Liver (tissue), 9 donors: ENCODE measurements around the gene B9D2. TPM values are rescaled to one million over a fixed set of nuclear protein-coding genes. Genes with fewer than 3 reads are reported as not detected.
"Not testable (repeated sequence)": the region's sequence is repeated elsewhere in the genome, so short reads cannot be mapped to it uniquely, and the experiment has no call there.

ENCODE experiments used
- DNase-seq: peaks from one replicate; pipeline ENCODE4 v3.0.0-alpha.2; 2017; ENCODE audit warnings: low spot score
- H3K27ac ChIP-seq, 2 donors: one replicate each; pipeline ENCODE4 v1.7.0; 2013; ENCODE audit warnings: inconsistent platforms in 2 of 2, low read length in 2 of 2, control low read depth in 1 of 2, low read depth in 1 of 2, mild to moderate bottlenecking in 1 of 2
- H3K27me3 ChIP-seq, 4 donors: one replicate each; pipeline versions ENCODE4 v1.6.1 to v1.7.0; 2013; ENCODE audit warnings: low read length in 3 of 4, inconsistent platforms in 1 of 4, mild to moderate bottlenecking in 1 of 4, moderate library complexity in 1 of 4; ENCODE audit not compliant: control insufficient read depth in 4 of 4, insufficient read depth in 4 of 4
- H3K36me3 ChIP-seq, 4 donors: one replicate each; pipeline versions ENCODE4 v1.6.1 to v1.7.0; 2013; ENCODE audit warnings: low read length in 3 of 4, mild to moderate bottlenecking in 3 of 4, low read depth in 1 of 4, moderate library complexity in 1 of 4; ENCODE audit not compliant: control insufficient read depth in 4 of 4, insufficient read depth in 3 of 4
- H3K4me1 ChIP-seq, 4 donors: one replicate each; pipeline versions ENCODE4 v1.6.1 to v1.7.0; 2013; ENCODE audit warnings: low read length in 3 of 4, mild to moderate bottlenecking in 3 of 4, moderate library complexity in 1 of 4; ENCODE audit not compliant: control insufficient read depth in 4 of 4, insufficient read depth in 4 of 4
- H3K4me3 ChIP-seq, 3 donors: one replicate each; pipeline versions ENCODE4 v1.6.1 to v1.7.0; 2013; ENCODE audit warnings: low read length in 3 of 3, control low read depth in 1 of 3, low read depth in 1 of 3, mild to moderate bottlenecking in 1 of 3
- H3K9ac ChIP-seq, 2 donors: one replicate each; pipeline ENCODE4 v1.7.0; 2013; ENCODE audit warnings: low read length in 2 of 2, mild to moderate bottlenecking in 2 of 2, moderate library complexity in 2 of 2, control low read depth in 1 of 2, low read depth in 1 of 2
- H3K9me3 ChIP-seq, 4 donors: one replicate each; pipeline versions ENCODE4 v1.6.1 to v1.7.0; 2013; ENCODE audit warnings: low read length in 3 of 4; ENCODE audit not compliant: control insufficient read depth in 4 of 4
- ATF3 ChIP-seq: IDR thresholded peaks from 2 replicates; pipeline ENCODE4 v1.6.1; 2016; ENCODE audit warnings: antibody characterized with exemption
- CTCF ChIP-seq: fragments of 150-350 bp; IDR thresholded peaks from 2 replicates; pipeline ENCODE4 v1.5.1; 2017; ENCODE audit warnings: improper control_type of control experiment, low read depth, low read length; ENCODE audit not compliant: missing input control
- EGR1 ChIP-seq, 2 donors: IDR thresholded peaks; 2 replicates each; pipeline ENCODE4 v1.6.1; 2016 to 2018; ENCODE audit warnings: antibody characterized with exemption in 2 of 2, low read depth in 2 of 2
- FOXA1 ChIP-seq: IDR thresholded peaks from 2 replicates; pipeline ENCODE4 v1.6.1; 2016; ENCODE audit warnings: antibody characterized with exemption
- FOXA2 ChIP-seq: IDR thresholded peaks from 2 replicates; pipeline ENCODE4 v1.6.1; 2016; ENCODE audit warnings: antibody characterized with exemption
- GABPA ChIP-seq, 2 donors: IDR thresholded peaks in 1 of 2; conservative IDR thresholded peaks in 1 of 2; 2 replicates each; pipeline ENCODE4 v1.6.1; 2016; ENCODE audit warnings: antibody characterized with exemption in 2 of 2, mild to moderate bottlenecking in 1 of 2, moderate library complexity in 1 of 2
- HNF4A ChIP-seq, 2 donors: conservative IDR thresholded peaks; 2 replicates each; pipeline ENCODE4 v1.6.1; 2016; ENCODE audit warnings: antibody characterized with exemption in 2 of 2, mild to moderate bottlenecking in 2 of 2
- HNF4G ChIP-seq: IDR thresholded peaks from 2 replicates; pipeline ENCODE4 v1.6.1; 2016; ENCODE audit warnings: antibody characterized with exemption
- JUND ChIP-seq, 2 donors: IDR thresholded peaks; 2 replicates each; pipeline ENCODE4 v1.6.1; 2016; ENCODE audit warnings: antibody characterized with exemption in 2 of 2
- MAX ChIP-seq: IDR thresholded peaks from 2 replicates; pipeline ENCODE4 v1.6.1; 2016; ENCODE audit warnings: antibody characterized with exemption
- NR2F2 ChIP-seq: IDR thresholded peaks from 2 replicates; pipeline ENCODE4 v1.6.1; 2016; ENCODE audit warnings: antibody characterized with exemption
- RAD21 ChIP-seq, 2 donors: IDR thresholded peaks; 2 replicates each; pipeline ENCODE4 v1.6.1; 2016; ENCODE audit warnings: antibody characterized with exemption in 2 of 2, mild to moderate bottlenecking in 2 of 2
- REST ChIP-seq: IDR thresholded peaks from 2 replicates; pipeline ENCODE4 v1.6.1; 2016; ENCODE audit warnings: antibody characterized with exemption, mild to moderate bottlenecking
- RXRA ChIP-seq, 2 donors: IDR thresholded peaks; 2 replicates each; pipeline ENCODE4 v1.6.1; 2017 to 2018; ENCODE audit warnings: antibody characterized with exemption in 2 of 2, mild to moderate bottlenecking in 1 of 2
- SP1 ChIP-seq: IDR thresholded peaks from 2 replicates; pipeline ENCODE4 v1.6.1; 2018; ENCODE audit warnings: antibody characterized with exemption, mild to moderate bottlenecking
- TAF1 ChIP-seq: conservative IDR thresholded peaks from 2 replicates; pipeline ENCODE4 v1.6.1; 2016; ENCODE audit warnings: antibody characterized with exemption, mild to moderate bottlenecking
- YY1 ChIP-seq: IDR thresholded peaks from 2 replicates; pipeline ENCODE4 v1.6.1; 2016; ENCODE audit warnings: antibody characterized with exemption, mild to moderate bottlenecking
- ZBTB33 ChIP-seq: IDR thresholded peaks from 2 replicates; pipeline ENCODE4 v1.6.1; 2016; ENCODE audit warnings: antibody characterized with exemption
- WGBS: extraction: QIAGEN DNeasy Blood & Tissue Kit; methylation state at CpG from one replicate; pipeline ENCODE4 v1.1.7; 2013; 5-methylcytosine and 5-hydroxymethylcytosine counted together
- polyA plus RNA-seq, 2 donors: library from polyadenylated mRNA; stranded (reverse) in 1 of 2; unstranded in 1 of 2; fragments of 200-250 nt in 1 of 2; fragments of >200 nt in 1 of 2; fragmentation: Nextera tagmentation in 1 of 2; extraction: Ambion mirVana in 1 of 2; gene quantifications; one replicate each; pipeline versions ENCODE4 v1.2.1 to v1.2.3, GENCODE V29; 2013 to 2015
- total RNA-seq, 2 donors: library from RNA; depleted of rRNA; stranded (reverse); fragments of >200 nt; gene quantifications; one replicate each; pipeline ENCODE4 v1.2.3, GENCODE V29; 2014
- donor health status: healthy.
- donor health status: healthy.
- donor health status: healthy.
- donor health status: healthy.
- donor health status: healthy.

Gene B9D2
- total and polyA plus RNA-seq, 4 donors: 2.4 to 3.7 (median 3.0) TPM

GRCh38 chr19:41384351-41384750 lies 20.4 kb upstream of the B9D2 start:
- Histone ChIP-seq H3K27ac (no peak overlapping the region), H3K9me3 (no peaks in the 10 kb centered on the region), H3K36me3 (peaks cover 2 to 26% (median 9%) of the 10 kb centered on the region in 4 donors), H3K27me3 (no peaks in the 10 kb centered on the region), H3K4me1 (no peaks in the 10 kb centered on the region), H3K4me3 (no peak overlapping the region), H3K9ac (no peak overlapping the region)
- no peak for DNase-seq
- 91% methylated on average over 5 of the region's 5 CpGs for WGBS
- TF ChIP-seq SP1 (no peak), JUND (IDR thresholded peaks at IDR 0.05) (no peak), FOXA1 (no peak), EGR1 (IDR thresholded peaks at IDR 0.05; ENCODE audit: low read depth in 2 of 2) (no peak), MAX (no peak), HNF4A (conservative IDR thresholded peaks at IDR 0.05) (no peak), NR2F2 (no peak), ZBTB33 (no peak), CTCF (no peak), YY1 (no peak), FOXA2 (no peak), RAD21 (IDR thresholded peaks at IDR 0.05) (no peak), ATF3 (no peak), GABPA (IDR thresholded peaks at IDR 0.05 in 1 of 2, conservative IDR thresholded peaks at IDR 0.05 in 1 of 2) (no peak), REST (no peak), HNF4G (no peak), TAF1 (no peak), RXRA (IDR thresholded peaks at IDR 0.05) (no peak)

- H3K9me3 ChIP-seq, DNase-seq, H3K4me3 ChIP-seq, H3K27me3 ChIP-seq, H3K9ac ChIP-seq, H3K4me1 ChIP-seq, H3K27ac ChIP-seq, H3K36me3 ChIP-seq: not testable (repeated sequence)
- 99% methylated on average over 8 of the region's 8 CpGs for WGBS
Measured at GRCh38 chr19:41381536-41381935, 17.6 kb upstream of the B9D2 start.
